GM19468 (cell line): ENCODE measurements around the gene SPTA1.

Experiments used
- ATAC-seq: cut with Tn5 transposase; IDR thresholded peaks from one replicate; pipeline ENCODE4 v1.9.1; 2021; ENCODE audit warnings: mild to moderate bottlenecking, moderate library complexity, moderate number of reproducible peaks; ENCODE audit not compliant: unreplicated experiment; ENCODE audit errors: extremely low read depth

The SPTA1 gene

GRCh38 chr1:158583962-158584361 lies 102.6 kb downstream of the SPTA1 start:
- no peak for ATAC-seq

DNA sequence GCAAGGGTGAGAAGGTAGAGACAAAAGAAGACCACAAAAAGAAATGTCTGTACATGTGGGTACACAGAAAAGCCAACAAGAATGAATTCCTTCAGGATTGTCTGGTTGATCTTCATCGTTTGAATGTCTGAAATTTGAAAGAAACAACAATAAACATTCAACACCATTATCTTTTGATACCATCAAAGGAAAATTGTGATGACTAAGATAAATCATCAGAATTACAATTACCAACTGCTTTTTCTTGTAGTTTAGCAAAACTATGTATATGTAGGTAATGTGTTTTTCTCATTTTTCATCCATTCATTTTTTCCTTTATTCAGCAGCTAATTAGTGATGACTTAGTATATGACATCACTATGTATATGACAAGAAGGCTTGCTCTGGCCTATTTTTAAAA lies 106.8 kb downstream of the SPTA1 start, which contains the start of gene OR10X1:
Gene OR10X1 (minus strand): TSS at position 167 of the 400 bp plus-strand sequence. CDS start 0 bp downstream, at position 167.
- no peak for ATAC-seq

GRCh38 chr1:158577561-158577960 lies 109.0 kb downstream of the SPTA1 start:
- ATAC-seq: no peak

DNA sequence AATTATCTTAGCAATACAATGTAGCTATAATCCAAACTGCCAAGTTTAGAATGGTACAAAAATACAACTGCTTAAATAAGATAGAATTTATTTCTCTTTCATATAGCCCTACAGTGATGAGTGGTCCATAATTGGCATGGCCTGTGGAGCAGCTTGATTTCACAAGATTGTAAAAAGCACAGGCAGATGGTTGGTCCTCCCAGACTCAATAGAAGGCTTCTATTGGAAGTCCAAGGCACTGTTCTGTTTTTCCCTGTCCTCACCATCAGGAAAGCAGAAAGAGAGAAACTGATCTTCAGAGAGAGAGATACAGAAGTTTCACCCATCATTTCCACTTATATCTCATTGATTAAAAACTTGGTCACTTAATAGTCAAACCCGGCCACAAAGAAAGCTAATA lies 114.3 kb downstream of the SPTA1 start:
- no peak for ATAC-seq

GRCh38 chr1:158570480-158570879 lies 116.0 kb downstream of the SPTA1 start, which contains the start of gene OR6P1:
OR6P1 (minus strand) TSS chr1:158570580; CDS start chr1:158563604, 6,976 bp downstream.
- ATAC-seq: no peak

GRCh38 chr1:158564608-158565007 lies 121.9 kb downstream of the SPTA1 start:
- no peak for ATAC-seq

GRCh38 chr1:158563853-158564252 lies 122.7 kb downstream of the SPTA1 start:
- ATAC-seq: no peak
